GM19193 (cell line): ENCODE measurements around the gene TIGD7.

Experiments
- POLR2A ChIP-seq: IDR thresholded peaks from 4 replicates; pipeline ENCODE4 v1.6.1; 2011; ENCODE audit not compliant: insufficient read depth, insufficient read length; ENCODE audit errors: extremely low read depth

The TIGD7 gene, protein sequence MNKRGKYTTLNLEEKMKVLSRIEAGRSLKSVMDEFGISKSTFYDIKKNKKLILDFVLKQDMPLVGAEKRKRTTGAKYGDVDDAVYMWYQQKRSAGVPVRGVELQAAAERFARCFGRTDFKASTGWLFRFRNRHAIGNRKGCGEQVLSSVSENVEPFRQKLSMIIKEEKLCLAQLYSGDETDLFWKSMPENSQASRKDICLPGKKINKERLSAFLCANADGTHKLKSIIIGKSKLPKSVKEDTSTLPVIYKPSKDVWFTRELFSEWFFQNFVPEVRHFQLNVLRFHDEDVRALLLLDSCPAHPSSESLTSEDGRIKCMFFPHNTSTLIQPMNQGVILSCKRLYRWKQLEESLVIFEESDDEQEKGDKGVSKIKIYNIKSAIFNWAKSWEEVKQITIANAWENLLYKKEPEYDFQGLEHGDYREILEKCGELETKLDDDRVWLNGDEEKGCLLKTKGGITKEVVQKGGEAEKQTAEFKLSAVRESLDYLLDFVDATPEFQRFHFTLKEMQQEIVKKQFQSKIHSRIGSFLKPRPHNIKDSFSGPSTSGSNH

DNA sequence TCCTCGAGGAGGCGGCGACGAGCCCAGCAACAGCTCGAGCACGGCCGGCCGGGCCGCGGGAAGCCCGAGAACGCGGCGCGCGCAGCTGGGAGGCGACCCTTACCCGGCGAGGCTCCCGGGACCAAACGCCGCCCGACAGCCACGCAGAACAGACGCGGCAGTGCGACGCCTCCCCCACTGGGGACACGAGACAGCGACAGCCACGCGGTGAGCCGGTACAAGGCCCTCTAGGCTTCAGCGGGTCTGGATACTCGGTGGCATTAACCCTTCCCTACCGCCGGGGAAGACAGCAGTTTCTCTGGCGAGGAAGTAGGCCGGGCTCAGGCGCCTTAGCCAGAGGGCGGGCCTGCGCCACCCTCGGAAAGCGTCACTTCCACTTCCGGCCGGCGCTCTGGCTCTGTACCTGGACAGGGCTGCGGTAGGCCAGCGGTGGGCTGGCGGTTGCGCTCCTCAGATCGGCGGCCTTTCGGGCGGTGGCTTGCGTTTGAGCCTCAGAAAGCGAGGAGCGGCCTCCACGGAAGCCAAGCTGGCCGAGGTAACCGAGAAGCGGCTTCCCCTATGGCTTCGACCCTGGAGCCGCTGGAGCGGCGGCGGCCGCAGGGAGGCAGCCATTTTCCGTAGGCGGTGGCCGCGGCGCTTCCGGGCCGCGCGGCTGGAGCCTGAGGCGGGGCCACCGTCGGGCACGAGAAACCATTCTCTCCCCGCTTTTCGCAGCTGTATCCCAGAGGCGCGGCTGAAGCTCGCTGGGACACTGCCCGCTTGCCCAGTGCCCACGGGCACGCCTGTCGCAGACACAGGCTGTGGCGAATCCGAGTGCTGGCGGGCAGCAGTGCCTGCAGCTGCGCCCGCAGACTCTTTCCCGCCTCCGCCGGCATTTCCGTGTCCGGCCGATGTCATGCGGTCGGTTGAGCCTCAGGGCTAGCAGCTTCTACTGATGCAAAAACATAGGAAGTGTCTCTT, at the start of gene TIGD7, which contains the start of gene ZNF75A:
TIGD7 (minus strand) TSS at position 322 of the 960 bp plus-strand sequence. CDS start 4,816 bp downstream, outside the sequence.
ZNF75A (plus strand) TSS at position 389 of the 960 bp plus-strand sequence. CDS start 2,932 bp downstream, outside the sequence.
- TF ChIP-seq POLR2A: peak; percentile 94

DNA sequence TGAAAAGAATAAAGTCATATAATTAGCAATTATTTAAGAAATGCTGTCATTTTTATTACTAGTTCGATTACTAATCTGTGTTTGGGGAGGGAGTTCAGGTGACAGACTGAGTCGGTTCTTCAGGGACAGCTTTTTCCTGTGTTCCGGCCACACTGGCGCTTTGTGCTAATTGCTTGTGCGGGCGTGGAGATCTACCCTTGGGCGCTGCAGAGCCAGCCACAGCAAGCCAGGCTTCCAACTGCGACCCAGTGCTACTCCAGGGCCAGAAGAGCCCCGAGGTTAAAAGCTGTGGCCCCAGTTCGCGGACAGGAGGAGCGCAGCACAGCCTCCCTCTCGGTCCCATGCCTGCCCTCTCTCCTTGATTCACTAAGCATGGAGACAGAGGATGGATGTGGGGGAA, 43.9 kb upstream of the TIGD7 start:
- TF ChIP-seq POLR2A: no peak

DNA sequence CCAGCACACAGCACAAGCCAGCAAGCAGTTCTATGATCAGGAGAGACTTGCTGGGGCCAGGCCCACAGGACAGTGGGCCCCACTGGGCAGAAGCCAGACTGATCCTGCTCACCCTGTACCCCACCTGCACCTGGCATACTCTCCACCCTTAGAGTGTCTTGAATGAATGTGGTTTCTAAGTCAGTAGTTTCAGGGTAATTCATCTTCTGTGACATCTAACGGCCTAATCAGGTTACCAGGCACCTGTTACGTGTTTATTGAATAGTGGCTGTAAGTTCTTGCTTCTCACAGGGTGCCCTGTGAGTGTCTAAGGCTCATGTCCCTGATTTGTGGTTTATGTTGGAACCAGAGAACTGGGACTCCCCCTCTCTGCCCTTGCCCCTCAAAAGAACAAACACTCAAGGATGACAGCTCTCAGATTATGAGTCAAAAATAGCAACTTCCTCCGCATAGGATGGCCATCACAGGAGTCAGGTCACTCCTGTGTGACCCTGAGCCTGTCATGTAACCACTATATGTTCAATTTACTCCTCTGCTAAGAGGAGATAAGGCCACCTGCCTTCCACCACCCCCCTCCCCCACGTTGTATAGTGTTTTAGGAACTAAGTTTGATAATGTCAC, 43.4 kb upstream of the TIGD7 start:
- TF ChIP-seq POLR2A: no peak

DNA sequence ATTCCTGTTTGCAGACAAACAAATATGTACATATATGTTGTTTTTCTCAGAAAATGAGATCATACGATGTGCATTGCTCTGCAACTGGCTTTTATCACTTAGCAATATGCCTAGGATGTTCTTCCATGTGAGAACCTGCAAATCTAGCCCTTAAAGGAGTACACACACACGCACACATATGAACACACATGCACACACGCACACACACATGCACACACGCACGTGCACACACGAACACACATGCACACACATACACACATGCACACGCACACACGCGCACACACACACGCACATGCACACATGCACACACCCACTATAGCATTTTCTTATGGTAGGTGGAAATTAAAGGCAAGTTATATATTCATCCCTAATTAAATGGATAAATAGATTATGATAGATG, 42.4 kb upstream of the TIGD7 start:
- TF ChIP-seq POLR2A: no peak

DNA sequence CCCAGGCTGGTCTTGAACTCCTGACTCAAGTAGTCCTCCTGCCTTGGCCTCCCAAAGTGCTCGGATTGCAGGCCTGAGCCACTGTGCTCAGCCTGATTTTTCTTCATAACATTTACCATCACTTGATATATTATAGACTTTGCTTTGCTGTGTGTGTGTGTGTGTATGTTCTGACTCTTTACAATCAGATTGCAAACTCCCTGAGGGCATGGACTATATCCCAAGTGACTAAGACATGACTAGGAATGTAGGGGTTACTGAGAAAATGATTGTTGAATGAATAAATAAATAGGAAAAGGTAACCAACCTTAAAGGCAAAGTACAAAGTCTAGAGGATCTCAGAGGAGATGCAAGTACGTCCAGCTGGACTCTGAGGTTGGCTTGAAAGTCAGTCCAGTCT, 40.8 kb upstream of the TIGD7 start:
- no peak for TF ChIP-seq POLR2A

DNA sequence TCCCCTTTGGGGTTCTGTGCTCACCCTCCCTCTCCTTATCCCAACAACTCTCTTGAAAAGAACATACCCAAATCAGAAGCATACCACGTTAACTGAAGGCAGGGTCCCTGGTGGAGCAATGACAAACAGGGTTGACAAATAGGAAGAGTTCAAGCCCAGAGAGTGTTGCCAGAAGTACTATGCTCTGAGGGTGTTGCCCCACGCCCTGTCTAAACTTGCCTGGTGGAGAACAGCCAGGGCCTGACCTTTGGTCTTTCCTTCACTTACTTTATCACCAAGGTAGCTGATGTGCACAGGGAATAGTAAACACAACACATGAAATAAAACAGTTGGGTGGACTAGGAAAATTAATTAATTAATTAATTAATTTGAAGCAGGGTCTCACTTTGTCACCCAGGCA, 23.4 kb upstream of the TIGD7 start:
- no peak for TF ChIP-seq POLR2A

DNA sequence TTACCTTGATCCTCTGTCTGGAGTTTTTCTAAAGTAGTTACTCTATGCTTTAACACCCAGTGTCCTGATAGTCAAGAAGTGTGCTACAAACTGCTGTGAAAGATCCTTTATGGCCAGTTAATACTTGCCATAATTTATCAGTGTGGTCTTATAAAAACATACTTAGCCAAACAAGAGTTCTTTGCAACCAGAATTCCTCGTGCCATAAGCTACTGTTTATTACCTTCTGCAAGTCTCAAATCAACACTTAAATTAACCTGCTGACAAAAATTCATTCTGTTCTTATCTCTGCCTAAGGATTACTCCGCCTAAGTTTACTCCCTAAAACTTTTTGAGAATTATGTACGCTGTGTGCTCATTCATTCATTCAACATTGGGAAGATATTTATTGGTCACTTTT, 22.9 kb upstream of the TIGD7 start:
- no peak for TF ChIP-seq POLR2A

DNA sequence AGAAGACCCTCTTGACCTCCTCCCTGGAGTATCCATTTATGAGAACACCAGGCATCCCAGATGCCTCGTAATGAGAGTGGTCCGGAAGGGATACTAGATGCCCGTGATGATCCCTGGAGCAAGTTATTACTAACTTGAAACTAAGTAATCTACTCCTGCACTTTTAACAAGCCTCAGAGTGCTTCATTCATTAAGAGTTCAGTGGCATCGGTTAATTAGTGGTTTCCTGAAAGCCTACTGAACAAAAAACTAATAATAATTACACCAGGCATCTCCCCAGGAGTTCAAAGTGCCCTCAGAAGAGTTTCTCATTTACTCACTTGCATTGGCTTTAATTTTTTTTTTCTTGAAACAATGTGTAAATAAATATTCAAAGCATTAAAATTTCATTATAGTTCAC, 22.3 kb upstream of the TIGD7 start:
- no peak for TF ChIP-seq POLR2A

DNA sequence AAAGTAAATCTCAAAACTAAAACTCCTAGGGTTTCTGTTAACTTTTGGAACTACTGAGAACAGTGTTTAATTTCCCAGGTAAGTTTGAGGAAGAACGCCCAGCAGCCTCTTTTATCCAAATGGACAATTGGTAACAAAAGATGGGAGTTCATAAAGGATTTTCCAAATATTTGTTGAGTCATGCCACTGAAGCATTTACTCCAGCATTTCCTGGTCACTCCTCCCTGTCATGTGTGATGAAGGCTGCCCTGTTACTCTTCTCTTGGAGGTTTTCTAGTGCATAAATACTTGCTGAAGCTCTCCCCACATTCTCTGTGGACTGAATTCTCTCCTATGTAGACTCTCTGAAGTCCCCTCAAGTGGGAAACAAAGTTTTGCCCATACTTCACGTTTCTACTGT, 16.6 kb upstream of the TIGD7 start:
- TF ChIP-seq POLR2A: no peak

DNA sequence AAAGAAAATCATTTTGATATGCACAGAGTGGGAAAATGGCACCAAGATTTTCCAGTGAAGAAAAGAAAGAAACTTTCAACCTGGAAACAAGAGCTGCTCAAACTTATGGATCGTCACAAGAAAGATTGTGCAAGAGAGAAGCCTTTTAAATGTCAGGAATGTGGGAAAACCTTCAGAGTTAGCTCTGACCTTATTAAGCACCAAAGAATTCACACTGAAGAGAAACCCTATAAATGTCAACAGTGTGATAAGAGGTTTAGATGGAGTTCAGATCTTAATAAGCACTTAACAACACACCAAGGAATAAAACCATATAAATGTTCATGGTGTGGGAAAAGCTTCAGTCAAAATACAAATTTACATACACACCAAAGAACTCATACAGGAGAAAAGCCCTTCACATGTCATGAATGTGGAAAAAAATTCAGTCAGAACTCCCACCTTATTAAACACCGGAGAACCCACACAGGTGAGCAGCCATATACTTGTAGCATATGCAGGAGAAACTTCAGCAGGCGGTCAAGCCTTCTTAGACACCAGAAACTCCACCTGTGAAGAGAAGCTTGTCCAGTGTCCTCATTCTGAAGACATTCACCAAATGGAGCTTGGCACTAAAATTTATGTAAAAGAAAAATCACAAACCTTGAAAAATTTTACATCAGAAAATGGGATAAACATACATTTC, 12.2 kb upstream of the TIGD7 start:
- no peak for TF ChIP-seq POLR2A

DNA sequence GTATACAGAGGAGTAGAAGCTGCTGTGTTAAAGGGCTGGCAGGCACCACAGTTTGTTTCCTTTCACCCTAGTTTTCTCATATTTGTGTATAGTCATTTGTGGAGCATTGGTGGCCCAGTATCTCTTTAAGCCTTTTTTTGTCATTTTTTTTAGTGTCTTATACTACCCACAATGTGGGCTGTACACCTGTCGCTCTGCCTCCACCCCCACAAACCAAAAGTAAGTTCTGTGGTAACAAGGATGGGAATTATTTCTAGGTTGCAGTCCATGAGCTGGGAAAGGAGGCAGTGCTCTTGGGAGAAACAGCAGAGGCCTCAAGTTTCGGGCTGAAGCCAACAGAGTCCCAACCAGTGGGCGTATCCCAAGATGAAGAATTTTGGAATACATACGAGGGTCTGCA, 6.3 kb upstream of the TIGD7 start:
- TF ChIP-seq POLR2A: no peak

DNA sequence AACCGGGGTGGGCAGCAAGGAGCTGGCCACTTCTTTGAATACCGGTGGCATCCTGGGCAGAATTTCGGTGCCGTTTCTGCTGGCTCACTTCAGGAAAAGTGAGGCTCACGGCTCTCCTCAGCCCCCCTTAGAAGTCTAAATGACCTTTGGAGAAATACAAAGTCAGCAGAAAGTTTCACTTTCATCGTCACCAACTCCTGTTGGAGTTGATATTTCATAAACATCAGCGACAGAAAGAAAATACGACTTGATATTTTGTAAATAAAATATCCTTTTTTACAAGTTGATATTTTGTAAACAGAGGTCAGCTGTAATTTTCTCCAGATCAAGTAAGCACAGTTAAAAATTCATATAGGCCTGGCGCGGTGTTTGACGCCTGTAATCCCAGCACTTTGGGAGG, 848 bp upstream of the TIGD7 start:
- no peak for TF ChIP-seq POLR2A

DNA sequence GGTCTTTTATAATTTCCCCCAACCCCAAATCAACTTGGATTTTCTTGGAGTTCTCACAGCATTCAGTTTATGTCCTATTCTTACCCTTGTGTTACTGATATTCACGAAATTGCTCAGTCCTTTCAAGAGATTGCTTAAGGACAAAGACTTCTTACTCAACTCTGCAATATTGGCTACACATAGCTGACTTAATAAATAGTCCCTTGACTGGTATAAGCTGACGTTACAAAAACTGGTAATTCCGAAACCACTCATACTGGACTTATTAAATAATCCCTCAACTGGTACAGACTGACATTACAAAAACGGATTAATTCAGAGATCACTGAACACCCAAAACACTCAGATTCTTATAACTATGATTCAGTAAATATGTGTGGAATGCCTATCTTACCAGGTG, 860 bp downstream of the TIGD7 start:
- TF ChIP-seq POLR2A: no peak

DNA sequence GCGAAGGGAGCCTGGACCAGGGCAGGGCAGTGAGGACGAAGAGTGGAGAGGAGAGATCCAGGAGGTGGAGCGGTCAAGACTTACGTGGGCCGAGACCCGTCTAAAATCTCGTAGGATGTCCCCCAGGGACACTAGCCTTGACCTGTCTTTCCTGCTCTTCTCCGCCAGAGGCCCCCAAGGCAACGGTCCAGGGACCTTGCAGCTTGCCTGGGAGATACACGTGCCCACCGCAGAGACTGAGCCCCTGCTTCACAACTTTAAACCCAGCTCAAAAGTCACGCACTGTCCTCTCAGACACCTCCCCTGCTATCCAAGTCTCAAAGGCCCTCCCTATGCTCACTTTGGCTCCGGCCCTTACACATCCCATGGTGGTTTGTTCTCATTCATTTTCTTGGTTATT, 9.4 kb downstream of the TIGD7 start:
- TF ChIP-seq POLR2A: no peak
